HEK293 (cell line): Measurements from ENCODE around the gene IQCE.

ENCODE experiments used
- PRDM1 ChIP-seq: fragments of 450-650 bp; formaldehyde crosslinking; IDR thresholded peaks from 2 replicates; pipeline ENCODE4; 2016; ENCODE audit warnings: missing biosample characterization, missing genetic modification characterization
- ZBTB7A ChIP-seq: fragments of 450-650 bp; formaldehyde crosslinking; IDR thresholded peaks from 2 replicates; pipeline ENCODE4 v1.5.1; 2016; ENCODE audit warnings: low read depth, missing biosample characterization, missing genetic modification characterization
- ZEB2 ChIP-seq: fragments of 450-650 bp; formaldehyde crosslinking; IDR thresholded peaks from 2 replicates; pipeline ENCODE4 v1.5.1; 2016; ENCODE audit warnings: missing biosample characterization, missing genetic modification characterization
- ZNF311 ChIP-seq: fragments of 450-650 bp; formaldehyde crosslinking; IDR thresholded peaks from 2 replicates; pipeline ENCODE4 v1.5.1; 2017; ENCODE audit warnings: missing biosample characterization, missing genetic modification characterization, borderline replicate concordance
- ZNF549 ChIP-seq: fragments of 450-650 bp; IDR thresholded peaks from 2 replicates; pipeline ENCODE4 v1.5.1; 2018; ENCODE audit warnings: missing biosample characterization, missing genetic modification characterization, mild to moderate bottlenecking, inconsistent platforms, moderate library complexity
- ZNF707 ChIP-seq: fragments of 450-650 bp; formaldehyde crosslinking; IDR thresholded peaks from 2 replicates; pipeline ENCODE4 v1.5.1; 2016; ENCODE audit warnings: missing biosample characterization, missing genetic modification characterization
- TF ChIP-seq, protein P1 (sequence below): fragments of 450-650 bp; formaldehyde crosslinking; IDR thresholded peaks from 2 replicates; pipeline ENCODE4 v1.5.1; 2016; ENCODE audit warnings: missing biosample characterization, missing genetic modification characterization
- TF ChIP-seq, protein P2 (sequence below): fragments of 450-650 bp; formaldehyde crosslinking; IDR thresholded peaks from 2 replicates; pipeline ENCODE4 v1.5.1; 2016; ENCODE audit warnings: missing biosample characterization, missing genetic modification characterization
- TF ChIP-seq, protein P3 (sequence below): sonication (generic); formaldehyde crosslinking; IDR thresholded peaks from 2 replicates; pipeline ENCODE4 v1.8.1; 2022; ENCODE audit warnings: mild to moderate bottlenecking, moderate library complexity, missing genetic modification reagents

DNA sequence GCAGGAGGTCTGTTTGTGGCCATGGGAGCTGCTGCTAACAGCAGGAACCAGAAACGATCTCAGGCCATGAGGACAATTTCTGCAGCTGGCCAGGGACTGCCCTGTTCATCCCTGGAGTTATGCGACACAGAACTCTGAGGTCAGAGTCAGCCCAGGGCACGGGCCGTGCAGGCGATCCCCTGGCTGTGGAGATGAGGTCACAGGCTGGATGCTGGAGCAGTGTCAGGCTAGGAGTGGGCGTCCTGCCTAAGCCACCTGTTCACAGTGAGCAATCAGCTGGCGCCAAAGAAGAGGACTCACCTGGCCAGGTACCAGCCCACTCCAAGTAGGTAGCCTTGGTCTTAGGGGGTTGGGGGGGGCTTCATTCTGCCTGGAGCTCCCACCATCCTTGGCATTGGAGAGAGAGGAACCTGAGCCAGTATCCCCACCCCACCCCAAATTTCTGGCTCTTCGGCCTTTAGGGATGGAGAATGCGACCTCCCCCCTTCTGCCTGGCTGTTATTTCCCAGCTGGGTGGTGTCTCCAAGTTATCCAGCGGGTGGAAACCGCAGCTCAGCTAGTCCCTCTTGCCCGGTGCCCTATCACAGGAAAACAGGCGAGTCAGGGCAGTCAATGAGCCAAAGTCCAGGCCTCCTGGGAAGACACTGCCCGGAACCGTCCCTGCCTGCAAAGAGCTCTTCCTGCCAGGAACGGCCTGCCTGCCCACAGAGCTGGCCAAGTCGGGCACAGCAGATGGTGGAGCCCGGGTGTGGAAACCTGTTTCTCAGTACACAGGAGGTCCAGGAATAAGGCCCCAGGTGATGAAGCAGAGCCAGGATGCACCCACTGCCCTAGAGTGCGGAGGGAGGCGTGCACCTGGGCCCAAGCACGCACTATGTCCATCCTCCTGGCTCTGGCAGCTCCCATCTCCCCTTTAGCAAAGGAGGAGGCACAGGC is 71.2 kb downstream of the IQCE start:
- TF ChIP-seq, protein P1, sequence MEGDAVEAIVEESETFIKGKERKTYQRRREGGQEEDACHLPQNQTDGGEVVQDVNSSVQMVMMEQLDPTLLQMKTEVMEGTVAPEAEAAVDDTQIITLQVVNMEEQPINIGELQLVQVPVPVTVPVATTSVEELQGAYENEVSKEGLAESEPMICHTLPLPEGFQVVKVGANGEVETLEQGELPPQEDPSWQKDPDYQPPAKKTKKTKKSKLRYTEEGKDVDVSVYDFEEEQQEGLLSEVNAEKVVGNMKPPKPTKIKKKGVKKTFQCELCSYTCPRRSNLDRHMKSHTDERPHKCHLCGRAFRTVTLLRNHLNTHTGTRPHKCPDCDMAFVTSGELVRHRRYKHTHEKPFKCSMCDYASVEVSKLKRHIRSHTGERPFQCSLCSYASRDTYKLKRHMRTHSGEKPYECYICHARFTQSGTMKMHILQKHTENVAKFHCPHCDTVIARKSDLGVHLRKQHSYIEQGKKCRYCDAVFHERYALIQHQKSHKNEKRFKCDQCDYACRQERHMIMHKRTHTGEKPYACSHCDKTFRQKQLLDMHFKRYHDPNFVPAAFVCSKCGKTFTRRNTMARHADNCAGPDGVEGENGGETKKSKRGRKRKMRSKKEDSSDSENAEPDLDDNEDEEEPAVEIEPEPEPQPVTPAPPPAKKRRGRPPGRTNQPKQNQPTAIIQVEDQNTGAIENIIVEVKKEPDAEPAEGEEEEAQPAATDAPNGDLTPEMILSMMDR = no peak
- TF ChIP-seq ZNF311 (tag by site-specific recombination) (no peak), PRDM1 (no peak), ZNF707 (tag by site-specific recombination) (no peak), ZBTB7A (no peak), ZEB2 (no peak), ZNF549 (tag by site-specific recombination) (no peak)
- TF ChIP-seq, protein P2, sequence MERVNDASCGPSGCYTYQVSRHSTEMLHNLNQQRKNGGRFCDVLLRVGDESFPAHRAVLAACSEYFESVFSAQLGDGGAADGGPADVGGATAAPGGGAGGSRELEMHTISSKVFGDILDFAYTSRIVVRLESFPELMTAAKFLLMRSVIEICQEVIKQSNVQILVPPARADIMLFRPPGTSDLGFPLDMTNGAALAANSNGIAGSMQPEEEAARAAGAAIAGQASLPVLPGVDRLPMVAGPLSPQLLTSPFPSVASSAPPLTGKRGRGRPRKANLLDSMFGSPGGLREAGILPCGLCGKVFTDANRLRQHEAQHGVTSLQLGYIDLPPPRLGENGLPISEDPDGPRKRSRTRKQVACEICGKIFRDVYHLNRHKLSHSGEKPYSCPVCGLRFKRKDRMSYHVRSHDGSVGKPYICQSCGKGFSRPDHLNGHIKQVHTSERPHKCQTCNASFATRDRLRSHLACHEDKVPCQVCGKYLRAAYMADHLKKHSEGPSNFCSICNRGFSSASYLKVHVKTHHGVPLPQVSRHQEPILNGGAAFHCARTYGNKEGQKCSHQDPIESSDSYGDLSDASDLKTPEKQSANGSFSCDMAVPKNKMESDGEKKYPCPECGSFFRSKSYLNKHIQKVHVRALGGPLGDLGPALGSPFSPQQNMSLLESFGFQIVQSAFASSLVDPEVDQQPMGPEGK = no peak
- TF ChIP-seq, protein P3, sequence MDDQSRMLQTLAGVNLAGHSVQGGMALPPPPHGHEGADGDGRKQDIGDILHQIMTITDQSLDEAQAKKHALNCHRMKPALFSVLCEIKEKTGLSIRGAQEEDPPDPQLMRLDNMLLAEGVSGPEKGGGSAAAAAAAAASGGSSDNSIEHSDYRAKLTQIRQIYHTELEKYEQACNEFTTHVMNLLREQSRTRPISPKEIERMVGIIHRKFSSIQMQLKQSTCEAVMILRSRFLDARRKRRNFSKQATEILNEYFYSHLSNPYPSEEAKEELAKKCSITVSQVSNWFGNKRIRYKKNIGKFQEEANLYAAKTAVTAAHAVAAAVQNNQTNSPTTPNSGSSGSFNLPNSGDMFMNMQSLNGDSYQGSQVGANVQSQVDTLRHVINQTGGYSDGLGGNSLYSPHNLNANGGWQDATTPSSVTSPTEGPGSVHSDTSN (CRISPR knock-in tag) = no peak
